ENCODE measurements around the gene OVOL1. TPM values are rescaled to one million over a fixed set of nuclear protein-coding genes. Genes with fewer than 3 reads are reported as not detected.

OVOL1 gene
- total RNA-seq, 2 experiments from 2014 or later: 0.09 to 0.19 TPM

DNA sequence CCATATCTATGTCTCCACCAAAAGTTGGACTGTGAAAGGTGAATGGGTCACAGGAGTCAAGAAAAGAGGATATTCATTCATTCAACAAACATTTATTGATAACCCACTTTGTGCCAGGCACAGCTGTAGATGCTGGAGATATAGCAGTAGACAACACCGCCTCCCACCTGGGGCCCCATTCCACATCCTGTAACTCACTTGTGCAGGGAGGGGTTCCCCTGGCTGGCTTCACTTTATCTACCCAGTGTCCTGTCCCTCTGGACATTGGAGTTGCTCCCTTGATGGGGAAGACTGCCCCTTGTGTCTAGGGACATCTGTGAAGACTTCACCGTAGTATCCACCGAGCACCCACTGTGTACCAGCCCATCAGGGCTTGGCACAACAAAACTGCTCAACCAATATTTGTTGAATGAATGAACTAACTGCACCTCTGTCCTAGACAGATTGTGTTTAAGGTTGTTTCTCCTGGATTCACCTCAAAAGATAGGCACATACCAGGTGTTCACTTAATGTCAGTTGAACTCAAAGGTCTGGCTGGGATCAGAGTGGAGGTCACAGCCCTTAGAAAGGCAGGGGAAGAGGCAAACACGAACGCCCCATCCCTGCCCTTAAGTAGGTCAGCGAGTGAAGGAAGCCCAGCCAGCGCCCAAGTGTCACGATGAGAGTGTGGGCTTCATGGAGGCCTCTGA is 1.4 kb upstream of the OVOL1 start:
- peaks cover 39% of the 10 kb centered on the region for H3K27me3 Mint-ChIP-seq
- H3K27ac Mint-ChIP-seq: no peak overlapping the region
- peaks cover 20% of the 10 kb centered on the region for H3K4me1 Mint-ChIP-seq
- ATAC-seq (no peak), DNase-seq (peak; percentile 39)
- no peak overlapping the region for H3K4me3 Mint-ChIP-seq
- no peaks in the 10 kb centered on the region for H3K36me3 Mint-ChIP-seq (ENCODE audit: low read depth)
- intact Hi-C loops (cut with DNase I, micrococcal nuclease): no loop called here
- ChIA-PET POLR2A (no interaction called here), CTCF (interaction anchor here (0.6 to 3.1 kb wide), 7 partner anchors 9 to 99 kb away, joined by 3 to 21 read pairs (median 3); partner anchors contain the start of gene KAT5)
- H3K9me3 Mint-ChIP-seq (ENCODE audit: low read depth): no peaks in the 10 kb centered on the region

DNA sequence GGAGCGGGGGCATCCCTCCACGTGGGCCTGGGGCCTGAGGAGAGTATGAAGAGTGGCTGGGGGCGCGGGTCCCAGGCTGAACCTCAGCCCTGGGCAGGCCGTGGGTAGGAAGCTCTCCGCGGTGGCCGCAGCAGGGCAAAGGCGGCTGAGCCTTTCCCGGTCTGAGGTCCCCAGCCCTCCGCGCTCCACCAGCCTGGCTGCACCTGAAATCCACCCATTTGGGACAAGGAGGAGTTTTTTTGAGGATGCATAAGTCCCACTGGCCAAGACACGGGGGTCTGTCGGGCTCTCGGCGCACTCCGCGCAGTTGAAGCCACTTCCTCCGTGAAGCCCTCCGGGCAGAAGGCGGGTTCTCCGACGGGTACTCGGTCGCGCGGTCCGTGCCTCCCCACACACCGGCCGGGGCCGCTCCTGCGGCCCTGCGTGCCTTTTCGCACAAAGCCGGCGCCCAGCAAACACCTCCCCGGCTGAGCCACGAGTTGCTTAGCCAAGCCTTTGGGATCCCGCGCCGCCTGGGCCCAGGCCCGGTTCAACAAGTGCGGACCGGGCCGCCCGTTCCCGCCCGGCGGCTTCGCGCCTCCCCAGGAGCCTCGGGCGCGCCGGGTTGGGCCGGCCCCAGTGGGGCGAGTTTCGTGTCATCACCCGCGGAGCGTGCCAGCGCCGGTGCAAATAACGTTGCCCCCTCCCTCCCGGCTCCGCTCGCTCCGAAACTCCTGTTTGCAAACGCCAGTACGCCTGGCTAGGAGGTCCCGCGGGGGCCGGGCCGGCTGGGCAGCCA is 666 bp upstream of the OVOL1 start:
- ATAC-seq: peak; percentile 24
- H3K9me3 Mint-ChIP-seq (ENCODE audit: low read depth): no peaks in the 10 kb centered on the region
- H3K4me3 Mint-ChIP-seq: no peak overlapping the region
- peak; percentile 39 for DNase-seq
- ChIA-PET CTCF (interaction anchor here (1.6 kb wide), 1 partner anchor 32 kb away, joined by 8 read pairs; no protein-coding TSS in a partner anchor), POLR2A (no interaction called here)
- intact Hi-C loops (cut with DNase I, micrococcal nuclease): no loop called here
- no peaks in the 10 kb centered on the region for H3K36me3 Mint-ChIP-seq (ENCODE audit: low read depth)
- peaks cover 41% of the 10 kb centered on the region for H3K27me3 Mint-ChIP-seq
- peaks cover 20% of the 10 kb centered on the region for H3K4me1 Mint-ChIP-seq
- no peak overlapping the region for H3K27ac Mint-ChIP-seq

DNA sequence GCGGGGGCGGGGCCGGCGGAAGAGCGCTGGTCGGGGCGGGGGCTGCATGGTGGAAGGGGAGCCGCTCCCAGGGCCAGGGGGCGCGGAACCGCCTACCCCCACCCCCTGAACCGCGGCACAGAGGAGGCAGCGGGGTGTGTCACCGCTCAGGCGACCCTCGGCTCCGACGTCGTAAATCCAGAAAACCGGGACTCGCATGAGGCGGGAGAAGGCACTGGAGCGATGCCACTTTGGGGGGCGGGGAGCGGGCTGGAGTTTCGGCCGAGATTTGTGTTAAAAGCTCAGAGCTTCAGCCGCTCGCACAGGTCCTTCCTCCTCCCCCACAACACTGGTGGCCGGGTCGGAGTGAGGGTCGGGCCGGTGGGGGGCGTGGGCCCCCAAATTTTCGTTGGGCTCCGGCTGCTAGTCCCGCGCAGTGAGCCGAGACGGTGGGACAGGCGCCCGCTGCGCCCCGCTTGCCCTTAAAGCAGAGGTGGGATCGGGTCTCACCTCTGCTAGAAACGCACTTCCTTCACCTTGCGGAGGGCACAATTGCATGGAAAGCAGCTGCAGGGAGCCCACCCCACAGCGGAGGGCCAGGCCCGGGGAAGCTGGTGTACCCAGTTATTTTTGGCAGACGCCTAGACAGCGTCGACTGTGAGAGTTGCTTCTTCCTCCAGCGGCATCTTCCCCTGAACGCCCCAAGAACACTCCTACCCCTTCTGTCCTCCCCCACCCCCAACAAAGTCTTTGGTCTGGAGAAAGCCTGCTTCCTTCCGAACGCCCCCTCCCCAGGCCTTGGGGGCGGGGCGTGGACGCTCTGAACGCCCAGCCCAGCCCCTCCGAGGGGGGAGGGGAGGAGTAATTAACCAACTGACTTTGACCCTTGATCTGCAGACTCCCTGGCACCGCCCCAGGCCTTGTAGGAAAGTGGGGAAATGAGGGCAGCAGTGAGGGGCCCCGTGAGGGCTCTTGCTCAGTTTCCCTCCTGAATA is 1.1 kb downstream of the OVOL1 start:
- H3K9me3 Mint-ChIP-seq (ENCODE audit: low read depth): no peaks in the 10 kb centered on the region
- intact Hi-C loops (cut with DNase I, micrococcal nuclease): no loop called here
- ATAC-seq (no peak), DNase-seq (no peak)
- POLR2A ChIA-PET: interaction anchor here (0.7 kb wide), 1 partner anchor 432 kb away, joined by 3 read pairs; no protein-coding TSS in a partner anchor
- peak overlapping the region; percentile 47 for H3K27ac Mint-ChIP-seq
- H3K27me3 Mint-ChIP-seq: peaks cover 41% of the 10 kb centered on the region
- peaks cover 18% of the 10 kb centered on the region for H3K4me1 Mint-ChIP-seq
- H3K4me3 Mint-ChIP-seq: peak overlapping the region; percentile 39
- CTCF ChIA-PET: interaction anchor here (1.1 to 2.0 kb wide), 3 partner anchors 8 to 29 kb away, joined by 4 to 12 read pairs (median 6); no protein-coding TSS in a partner anchor
- no peaks in the 10 kb centered on the region for H3K36me3 Mint-ChIP-seq (ENCODE audit: low read depth)

DNA sequence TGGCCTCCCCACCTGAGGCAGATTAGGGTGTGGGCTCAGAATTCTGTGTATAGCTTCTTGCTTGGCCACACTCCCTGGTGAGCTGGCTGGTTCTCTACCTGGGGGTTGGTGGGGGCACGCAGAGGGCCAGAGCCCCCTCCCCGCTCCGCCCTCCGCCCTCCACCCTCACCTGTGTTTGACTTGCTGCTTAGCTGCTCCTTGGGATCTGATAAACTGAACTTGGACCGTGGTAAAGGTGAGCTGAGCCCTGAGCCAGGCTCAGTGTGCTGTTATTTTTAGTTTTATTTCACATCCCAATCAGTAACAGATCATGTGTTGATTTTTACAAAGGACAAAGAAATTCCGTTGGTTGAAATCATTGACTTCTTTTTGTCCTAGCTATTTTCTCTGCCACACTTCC is 2.0 kb downstream of the OVOL1 start:
- ChIA-PET POLR2A (interaction anchor here (0.8 kb wide), 1 partner anchor 8 kb away, joined by 3 read pairs; no protein-coding TSS in a partner anchor), CTCF (interaction anchor here (0.6 to 2.0 kb wide), 6 partner anchors 9 to 61 kb away, joined by 3 to 12 read pairs (median 4); no protein-coding TSS in a partner anchor)
- no peak overlapping the region for H3K4me3 Mint-ChIP-seq
- no peaks in the 10 kb centered on the region for H3K36me3 Mint-ChIP-seq (ENCODE audit: low read depth)
- intact Hi-C loops (cut with DNase I, micrococcal nuclease): no loop called here
- no peak for ATAC-seq
- no peak for DNase-seq
- H3K27ac Mint-ChIP-seq: no peak overlapping the region
- H3K4me1 Mint-ChIP-seq: peaks cover 16% of the 10 kb centered on the region
- H3K9me3 Mint-ChIP-seq (ENCODE audit: low read depth): no peaks in the 10 kb centered on the region
- peaks cover 40% of the 10 kb centered on the region for H3K27me3 Mint-ChIP-seq

DNA sequence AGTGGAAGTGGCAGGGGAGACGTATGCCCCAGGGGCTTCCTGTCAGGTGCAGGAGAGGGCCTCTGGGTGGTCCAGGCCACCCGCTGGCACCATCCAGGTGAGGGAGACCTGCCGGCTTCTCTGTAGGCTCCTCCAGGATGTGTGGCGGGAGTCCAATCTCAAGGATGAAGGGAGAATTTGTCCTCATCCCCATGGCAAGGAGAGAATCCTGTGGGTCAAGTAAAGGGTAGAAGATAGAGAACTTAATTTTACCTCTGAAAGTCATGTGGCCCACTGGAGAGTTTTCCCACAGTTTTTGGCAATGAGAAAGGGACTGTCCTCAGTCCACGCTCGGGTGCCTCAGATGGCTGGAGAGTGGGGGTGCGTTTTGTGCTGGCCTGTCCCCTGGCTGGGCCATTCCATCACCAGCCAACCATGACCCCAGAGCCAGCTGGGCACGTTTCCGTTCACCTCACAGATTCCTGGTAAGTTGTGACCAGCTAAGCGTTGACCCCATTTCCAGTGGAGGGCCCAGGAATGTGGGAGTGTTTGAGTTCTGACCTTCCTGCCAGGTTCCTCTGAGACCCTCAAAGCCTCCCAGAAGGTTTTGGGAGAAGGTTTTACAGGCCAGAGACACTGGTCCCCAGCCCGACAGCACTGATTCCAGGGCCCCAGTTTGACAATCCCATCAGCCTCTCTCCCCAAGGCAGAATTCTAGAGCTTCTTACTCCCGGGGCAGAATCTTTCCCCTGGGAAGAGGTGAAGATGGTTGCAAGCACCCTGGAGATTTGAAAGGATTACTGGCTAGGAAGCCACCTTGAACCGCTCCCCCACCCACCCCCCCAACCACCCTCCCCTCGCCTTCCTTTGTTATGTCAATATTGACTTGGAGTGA is 2.6 kb downstream of the OVOL1 start:
- Mint-ChIP-seq H3K4me1 (peaks cover 16% of the 10 kb centered on the region), H3K36me3 (ENCODE audit: low read depth) (no peaks in the 10 kb centered on the region), H3K4me3 (no peak overlapping the region), H3K9me3 (ENCODE audit: low read depth) (no peaks in the 10 kb centered on the region), H3K27ac (no peak overlapping the region), H3K27me3 (peaks cover 35% of the 10 kb centered on the region)
- intact Hi-C loops (cut with DNase I, micrococcal nuclease): no loop called here
- CTCF ChIA-PET: interaction anchor here (0.7 to 2.6 kb wide), 6 partner anchors 9 to 473 kb away, joined by 3 to 11 read pairs (median 3); partner anchors contain the start of gene AP5B1
- DNase-seq (no peak), ATAC-seq (no peak)
- POLR2A ChIA-PET: interaction anchor here (0.6 to 0.8 kb wide), 2 partner anchors 9 to 302 kb away, joined by 3 read pairs; no protein-coding TSS in a partner anchor

DNA sequence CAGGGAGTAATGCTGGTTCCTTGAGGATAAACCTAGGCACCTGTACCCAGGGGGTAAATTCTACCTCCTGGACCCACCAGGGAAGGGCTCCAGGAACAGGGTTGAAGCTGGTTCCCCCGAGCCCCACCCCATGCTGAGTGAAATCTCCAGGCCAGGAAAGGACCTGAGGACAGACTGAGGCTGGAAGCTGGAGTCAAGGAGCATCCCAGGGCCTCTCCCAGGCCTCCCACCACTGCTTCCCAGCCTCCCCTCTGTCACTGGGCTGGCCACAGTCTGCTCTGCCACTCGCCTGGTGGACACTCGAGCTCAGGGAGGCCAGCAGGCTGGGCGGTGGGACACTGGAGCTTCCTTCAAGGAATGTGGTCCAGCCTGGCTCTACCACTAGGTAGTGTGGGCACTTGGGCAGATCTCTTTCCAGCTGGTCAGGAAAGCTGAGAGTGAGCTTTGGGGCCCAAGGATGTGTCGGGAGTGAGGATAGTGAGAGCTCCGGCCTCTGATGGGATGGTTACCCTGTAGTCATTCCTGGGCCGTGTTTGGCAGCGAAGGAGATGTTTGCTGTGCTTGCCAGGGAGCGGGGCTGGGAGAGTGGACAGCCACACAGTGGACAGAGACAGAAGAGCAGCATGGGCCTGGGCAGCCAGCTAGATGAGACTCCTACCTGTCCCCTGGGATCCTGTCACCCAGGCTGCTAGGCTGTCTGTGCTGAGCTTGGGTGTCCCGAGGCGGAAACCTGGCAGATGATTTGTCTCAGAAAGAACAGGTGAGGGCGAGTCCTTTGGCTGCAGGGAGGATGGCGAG is 3.4 kb downstream of the OVOL1 start:
- Mint-ChIP-seq H3K9me3 (ENCODE audit: low read depth) (no peaks in the 10 kb centered on the region), H3K36me3 (ENCODE audit: low read depth) (no peaks in the 10 kb centered on the region), H3K4me1 (peaks cover 13% of the 10 kb centered on the region), H3K27me3 (peaks cover 28% of the 10 kb centered on the region), H3K27ac (no peak overlapping the region), H3K4me3 (no peak overlapping the region)
- intact Hi-C loops (cut with DNase I, micrococcal nuclease): no loop called here
- ATAC-seq: no peak
- ChIA-PET CTCF (interaction anchor here (0.7 to 2.6 kb wide), 7 partner anchors 10 to 474 kb away, joined by 3 to 11 read pairs (median 3); partner anchors contain the start of genes AP5B1 and KAT5), POLR2A (interaction anchor here (0.6 to 0.7 kb wide), 2 partner anchors 11 to 301 kb away, joined by 3 to 4 read pairs; no protein-coding TSS in a partner anchor)
- DNase-seq: no peak

DNA sequence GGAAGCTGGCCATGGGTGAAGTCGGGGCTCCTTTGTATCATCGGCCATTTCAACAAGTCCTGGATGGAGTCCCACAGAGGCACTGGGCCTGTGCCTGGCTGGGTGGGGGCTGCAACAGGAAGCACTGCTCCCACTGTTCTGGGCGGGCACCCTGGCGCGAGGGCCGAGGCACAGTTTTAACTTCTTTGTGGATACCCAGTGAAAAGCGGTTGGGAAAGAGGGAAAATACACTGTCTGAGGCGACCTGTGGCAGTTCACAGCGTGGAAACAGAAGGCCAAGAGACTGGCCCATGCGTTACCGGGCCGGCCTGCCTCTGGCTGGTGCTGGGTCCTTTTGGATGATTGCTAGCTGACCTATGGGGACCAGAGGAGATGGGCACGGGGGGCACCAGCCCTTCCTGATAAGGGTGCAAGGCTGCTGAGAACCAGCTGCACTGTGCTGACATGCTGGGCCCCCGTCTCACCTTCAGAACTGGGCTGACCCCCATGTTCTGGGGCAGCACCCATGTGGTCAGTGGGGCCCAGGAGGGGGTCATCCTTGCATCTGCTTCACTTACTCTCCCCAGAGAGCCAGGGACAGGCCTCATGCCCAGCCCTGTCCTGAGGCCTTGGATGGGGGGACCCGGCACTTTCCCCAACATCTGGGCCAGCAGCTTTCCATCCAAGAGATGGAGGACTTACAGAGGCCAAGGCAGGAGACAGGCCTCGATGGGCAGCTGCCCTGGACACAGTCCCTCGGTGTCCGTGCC is 4.2 kb downstream of the OVOL1 start:
- no peak overlapping the region for H3K4me3 Mint-ChIP-seq
- ChIA-PET POLR2A (interaction anchor here (0.6 to 0.7 kb wide), 3 partner anchors 11 to 525 kb away, joined by 3 to 4 read pairs (median 3); no protein-coding TSS in a partner anchor), CTCF (interaction anchor here (0.9 to 2.6 kb wide), 4 partner anchors 11 to 79 kb away, joined by 3 to 11 read pairs (median 5); partner anchors contain the start of genes AP5B1 and KAT5)
- H3K36me3 Mint-ChIP-seq (ENCODE audit: low read depth): no peaks in the 10 kb centered on the region
- H3K27ac Mint-ChIP-seq: no peak overlapping the region
- no peaks in the 10 kb centered on the region for H3K9me3 Mint-ChIP-seq (ENCODE audit: low read depth)
- intact Hi-C loops (cut with DNase I, micrococcal nuclease): no loop called here
- peaks cover 22% of the 10 kb centered on the region for H3K27me3 Mint-ChIP-seq
- H3K4me1 Mint-ChIP-seq: peaks cover 6% of the 10 kb centered on the region
- no peak for ATAC-seq
- no peak for DNase-seq

DNA sequence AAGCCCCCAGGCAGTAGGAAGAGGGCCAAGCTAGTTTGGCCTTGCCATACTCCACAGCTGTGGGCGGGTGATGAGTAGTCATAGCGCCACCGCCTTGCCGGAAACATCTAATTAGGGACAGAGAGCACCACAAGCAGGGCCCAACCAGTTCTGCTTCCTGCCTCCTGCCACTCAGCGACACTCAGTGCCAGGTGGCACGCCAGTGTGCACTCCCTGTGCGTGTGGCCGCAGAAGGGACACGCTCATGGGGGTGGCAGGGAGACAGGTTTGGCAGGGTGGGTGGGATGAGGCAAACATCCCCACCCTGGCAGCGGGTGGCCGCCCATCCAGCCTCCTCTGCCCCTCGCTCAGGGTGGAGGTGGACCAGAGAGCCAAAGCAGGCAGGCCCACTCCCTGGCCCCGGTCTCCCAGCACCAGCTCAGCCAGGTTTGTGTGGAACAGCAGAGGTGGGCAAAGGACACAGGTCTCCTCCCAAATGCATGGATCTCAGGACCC is 4.9 kb downstream of the OVOL1 start:
- no peak for DNase-seq
- Mint-ChIP-seq H3K4me3 (no peak overlapping the region), H3K27ac (no peak overlapping the region), H3K27me3 (peaks cover 23% of the 10 kb centered on the region), H3K9me3 (ENCODE audit: low read depth) (no peaks in the 10 kb centered on the region), H3K4me1 (peaks cover 6% of the 10 kb centered on the region), H3K36me3 (ENCODE audit: low read depth) (no peaks in the 10 kb centered on the region)
- intact Hi-C loops (cut with DNase I, micrococcal nuclease): no loop called here
- ChIA-PET CTCF (interaction anchor here (1.0 to 2.6 kb wide), 5 partner anchors 8 to 25 kb away, joined by 3 to 11 read pairs (median 5); partner anchors contain the start of gene AP5B1), POLR2A (interaction anchor here (0.6 kb wide), 1 partner anchor 12 kb away, joined by 3 read pairs; no protein-coding TSS in a partner anchor)
- no peak for ATAC-seq

DNA sequence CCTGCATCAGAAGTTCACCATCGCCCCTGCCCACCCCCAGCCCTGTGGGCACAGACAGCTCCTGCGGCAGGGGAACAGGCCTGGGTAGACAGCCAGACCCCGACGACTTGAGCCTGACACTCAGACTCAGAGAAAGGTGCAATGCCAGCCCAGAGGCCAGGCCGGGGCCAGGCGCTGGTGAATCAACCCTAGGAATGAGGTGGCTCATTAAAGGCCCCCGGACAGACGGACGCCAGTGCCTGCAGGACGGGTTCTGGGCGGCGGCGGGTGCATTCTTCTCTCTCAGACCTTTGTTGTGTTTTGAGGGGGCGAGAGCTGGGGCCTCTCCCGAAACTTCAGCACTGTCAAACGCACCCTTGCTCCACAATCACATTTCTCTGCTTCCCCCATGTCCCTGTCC is 5.6 kb downstream of the OVOL1 start:
- H3K4me3 Mint-ChIP-seq: no peak overlapping the region
- H3K27ac Mint-ChIP-seq: no peak overlapping the region
- peaks cover 23% of the 10 kb centered on the region for H3K27me3 Mint-ChIP-seq
- H3K36me3 Mint-ChIP-seq (ENCODE audit: low read depth): no peaks in the 10 kb centered on the region
- CTCF ChIA-PET: interaction anchor here (0.6 to 1.7 kb wide), 5 partner anchors 9 to 24 kb away, joined by 3 to 6 read pairs (median 3); no protein-coding TSS in a partner anchor
- H3K4me1 Mint-ChIP-seq: peaks cover 4% of the 10 kb centered on the region
- no peak for DNase-seq
- POLR2A ChIA-PET: interaction anchor here (0.6 to 1.0 kb wide), 2 partner anchors 13 to 1299 kb away, joined by 3 to 5 read pairs; no protein-coding TSS in a partner anchor
- no peaks in the 10 kb centered on the region for H3K9me3 Mint-ChIP-seq (ENCODE audit: low read depth)
- intact Hi-C loops (cut with DNase I, micrococcal nuclease): no loop called here
- no peak for ATAC-seq
